ENCODE measurements around the gene DMRTB1. TPM values are rescaled to one million over a fixed set of nuclear protein-coding genes. Genes with fewer than 3 reads are reported as not detected.

The DMRTB1 gene
- total and polyA plus RNA-seq, 3 donors from 2014 or later = 44.5 to 107 (median 51.8) TPM

DNA sequence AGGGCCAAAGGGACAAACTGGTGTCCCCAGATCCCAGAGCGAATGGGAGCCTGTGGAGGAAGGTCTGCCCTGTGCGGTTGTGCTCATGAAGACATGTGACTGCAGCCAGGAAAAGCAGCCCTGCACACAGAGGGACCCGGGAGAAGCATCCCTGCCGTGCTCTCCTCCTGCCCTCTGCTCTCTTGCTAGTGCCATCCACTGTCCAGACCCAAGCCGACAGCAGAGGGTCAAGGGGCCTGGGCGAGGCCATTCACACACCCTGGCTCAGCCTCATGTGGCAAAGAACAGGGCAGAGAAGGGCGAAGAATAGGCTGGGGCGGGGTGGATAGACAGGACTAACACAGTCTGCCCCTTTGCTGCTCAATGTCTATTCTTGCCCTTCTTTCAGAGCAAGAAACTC lies 17.4 kb downstream of the DMRTB1 start:
- H3K4me3 ChIP-seq = no peak overlapping the region
- no peaks in the 10 kb centered on the region for H3K27me3 ChIP-seq
- H3K9me3 ChIP-seq = no peaks in the 10 kb centered on the region
- H3K36me3 ChIP-seq (ENCODE audit: low read depth, missing control alignments) = no peaks in the 10 kb centered on the region
- TF ChIP-seq CTCF (IDR thresholded peaks at IDR 0.05) (no peak), POLR2A (IDR thresholded peaks at IDR 0.05) (no peak)
- intact Hi-C loops (cut with DNase I; ENCODE audit: low total_unique reads) = no loop called here
- H3K4me1 ChIP-seq = no peaks in the 10 kb centered on the region
- no peak for DNase-seq
- WGBS, 2 donors = 76 to 95% methylated on average over 6 to 8 of the region's 8 CpGs
- no peak overlapping the region for H3K27ac ChIP-seq

DNA sequence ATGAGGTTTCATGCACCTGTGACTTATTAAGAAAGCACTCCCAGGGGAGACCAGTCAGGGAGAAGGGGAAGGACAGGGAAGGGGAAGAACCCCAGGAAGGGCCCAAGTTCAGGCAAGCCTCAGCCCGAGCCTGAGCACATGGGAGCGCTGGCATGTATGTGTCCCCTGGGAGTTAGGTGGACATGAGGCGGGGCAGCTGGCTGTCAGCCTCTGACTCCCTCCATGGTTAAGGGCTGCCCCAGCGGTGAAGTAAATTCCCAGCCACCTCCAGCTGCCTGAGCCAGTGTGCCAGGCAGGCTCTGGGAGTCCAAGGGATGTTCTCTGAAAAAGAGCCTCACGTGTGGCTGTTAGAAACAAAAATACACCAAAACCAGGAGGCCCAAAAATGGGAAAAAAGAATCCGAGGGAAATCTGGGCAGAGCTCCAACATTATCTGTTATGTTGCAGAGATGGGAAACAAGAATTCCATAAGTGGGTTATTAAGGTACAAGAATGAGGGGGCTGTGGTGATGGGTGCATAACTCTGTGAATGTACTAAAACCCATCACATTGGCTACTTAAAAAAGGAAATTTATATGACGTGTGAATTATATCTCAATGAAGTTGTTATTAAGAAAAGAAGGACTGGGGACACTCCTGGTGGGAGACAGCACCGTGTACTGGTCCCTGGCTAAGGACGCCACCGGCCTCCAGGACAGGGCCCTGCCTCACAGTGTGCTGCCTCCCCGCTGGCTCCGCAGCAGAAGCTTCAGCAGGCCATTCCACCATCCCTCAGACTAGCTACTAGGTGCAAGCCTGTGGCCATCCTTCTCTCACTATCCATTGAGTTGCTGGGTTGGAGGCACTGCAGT lies 18.7 kb downstream of the DMRTB1 start:
- 65 to 67% methylated on average over 12 of the region's 12 CpGs for WGBS, 2 donors
- no peaks in the 10 kb centered on the region for H3K9me3 ChIP-seq
- H3K27ac ChIP-seq = no peak overlapping the region
- no peak overlapping the region for H3K4me3 ChIP-seq
- no peak for DNase-seq
- intact Hi-C loops (cut with DNase I; ENCODE audit: low total_unique reads) = no loop called here
- H3K36me3 ChIP-seq (ENCODE audit: low read depth, missing control alignments) = no peaks in the 10 kb centered on the region
- H3K27me3 ChIP-seq = no peaks in the 10 kb centered on the region
- H3K4me1 ChIP-seq = no peaks in the 10 kb centered on the region
- TF ChIP-seq POLR2A (IDR thresholded peaks at IDR 0.05) = no peak
- TF ChIP-seq CTCF (IDR thresholded peaks at IDR 0.05) = no peak

GRCh38 chr1:53478502-53478818 lies 19.3 kb downstream of the DMRTB1 start:
- intact Hi-C loops (cut with DNase I; ENCODE audit: low total_unique reads) = no loop called here
- TF ChIP-seq POLR2A (IDR thresholded peaks at IDR 0.05) (no peak), CTCF (IDR thresholded peaks at IDR 0.05) (no peak)
- WGBS, 2 donors = 89 to 95% methylated on average over 2 of the region's 2 CpGs
- Histone ChIP-seq H3K4me3 (no peak overlapping the region), H3K4me1 (no peaks in the 10 kb centered on the region), H3K36me3 (ENCODE audit: low read depth, missing control alignments) (no peaks in the 10 kb centered on the region), H3K27me3 (no peaks in the 10 kb centered on the region), H3K9me3 (no peaks in the 10 kb centered on the region), H3K27ac (no peak overlapping the region)
- no peak for DNase-seq

- whole genome bisulfite sequencing, 2 donors = 94 to 96% methylated on average over 11 of the region's 11 CpGs
- intact Hi-C loops (cut with DNase I; ENCODE audit: low total_unique reads) = loop anchor here (10.0 kb wide), 1 partner anchor 274 kb away; no protein-coding TSS in a partner anchor
Measured at GRCh38 chr1:53480678-53481077, 21.5 kb downstream of the DMRTB1 start.

More at GRCh38 chr1:53480678-53481077, 21.5 kb downstream of the DMRTB1 start:
- Histone ChIP-seq H3K27me3 (no peaks in the 10 kb centered on the region), H3K27ac (no peak overlapping the region), H3K36me3 (ENCODE audit: low read depth, missing control alignments) (no peaks in the 10 kb centered on the region), H3K4me1 (no peaks in the 10 kb centered on the region), H3K4me3 (no peak overlapping the region), H3K9me3 (no peaks in the 10 kb centered on the region)
- DNase-seq = no peak
- TF ChIP-seq POLR2A (IDR thresholded peaks at IDR 0.05) (no peak), CTCF (IDR thresholded peaks at IDR 0.05) (no peak)

Data from testis (tissue), 3 donors.